ENCODE results near the gene SYNDIG1. TPM values are rescaled to one million over a fixed set of nuclear protein-coding genes. Genes with fewer than 3 reads are reported as not detected.

Gene SYNDIG1
- total RNA-seq, 6 donors from 2014 or later: 0.30 to 0.37 (median 0.34) TPM; not detected in 3

DNA sequence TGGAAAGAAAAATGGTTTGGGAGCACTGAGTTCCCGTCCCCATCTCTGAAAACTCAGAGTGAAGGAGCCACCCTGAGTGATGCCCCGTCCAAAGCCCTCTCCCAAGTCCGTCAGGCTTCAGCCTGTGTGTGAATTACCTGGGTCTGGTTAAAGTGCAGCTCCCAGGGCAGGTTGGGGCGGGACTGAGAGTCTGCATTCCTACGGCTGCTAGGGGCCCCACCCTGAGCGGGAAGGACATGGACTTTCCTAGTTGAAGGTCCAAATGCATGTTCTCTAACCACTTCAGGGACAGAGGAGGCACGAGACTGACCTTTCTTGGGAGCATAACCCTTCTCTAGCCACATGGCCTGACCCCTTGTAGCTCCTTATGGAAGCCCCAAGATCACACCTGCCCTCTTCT, 97.2 kb downstream of the SYNDIG1 start:
- Histone ChIP-seq H3K27me3 (no peaks in the 10 kb centered on the region), H3K36me3 (no peaks in the 10 kb centered on the region), H3K27ac (no peak overlapping the region), H3K4me1 (no peaks in the 10 kb centered on the region), H3K9me3 (peaks cover 0 to 14% (median 6%) of the 10 kb centered on the region in 4 donors), H3K4me3 (no peak overlapping the region)
- no peak for TF ChIP-seq EP300 (IDR thresholded peaks at IDR 0.05)
- TF ChIP-seq POLR2AphosphoS5 (IDR thresholded peaks at IDR 0.05): no peak
- TF ChIP-seq POLR2A (IDR thresholded peaks at IDR 0.05): no peak
- TF ChIP-seq, protein P1, sequence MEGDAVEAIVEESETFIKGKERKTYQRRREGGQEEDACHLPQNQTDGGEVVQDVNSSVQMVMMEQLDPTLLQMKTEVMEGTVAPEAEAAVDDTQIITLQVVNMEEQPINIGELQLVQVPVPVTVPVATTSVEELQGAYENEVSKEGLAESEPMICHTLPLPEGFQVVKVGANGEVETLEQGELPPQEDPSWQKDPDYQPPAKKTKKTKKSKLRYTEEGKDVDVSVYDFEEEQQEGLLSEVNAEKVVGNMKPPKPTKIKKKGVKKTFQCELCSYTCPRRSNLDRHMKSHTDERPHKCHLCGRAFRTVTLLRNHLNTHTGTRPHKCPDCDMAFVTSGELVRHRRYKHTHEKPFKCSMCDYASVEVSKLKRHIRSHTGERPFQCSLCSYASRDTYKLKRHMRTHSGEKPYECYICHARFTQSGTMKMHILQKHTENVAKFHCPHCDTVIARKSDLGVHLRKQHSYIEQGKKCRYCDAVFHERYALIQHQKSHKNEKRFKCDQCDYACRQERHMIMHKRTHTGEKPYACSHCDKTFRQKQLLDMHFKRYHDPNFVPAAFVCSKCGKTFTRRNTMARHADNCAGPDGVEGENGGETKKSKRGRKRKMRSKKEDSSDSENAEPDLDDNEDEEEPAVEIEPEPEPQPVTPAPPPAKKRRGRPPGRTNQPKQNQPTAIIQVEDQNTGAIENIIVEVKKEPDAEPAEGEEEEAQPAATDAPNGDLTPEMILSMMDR (IDR thresholded peaks at IDR 0.05): no peak
- ATAC-seq (ENCODE audit: low FRiP score in 2 of 2) (no peak), DNase-seq (no peak)
- WGBS, 2 donors: 80 to 83% methylated on average over 3 to 7 of the region's 7 CpGs

DNA sequence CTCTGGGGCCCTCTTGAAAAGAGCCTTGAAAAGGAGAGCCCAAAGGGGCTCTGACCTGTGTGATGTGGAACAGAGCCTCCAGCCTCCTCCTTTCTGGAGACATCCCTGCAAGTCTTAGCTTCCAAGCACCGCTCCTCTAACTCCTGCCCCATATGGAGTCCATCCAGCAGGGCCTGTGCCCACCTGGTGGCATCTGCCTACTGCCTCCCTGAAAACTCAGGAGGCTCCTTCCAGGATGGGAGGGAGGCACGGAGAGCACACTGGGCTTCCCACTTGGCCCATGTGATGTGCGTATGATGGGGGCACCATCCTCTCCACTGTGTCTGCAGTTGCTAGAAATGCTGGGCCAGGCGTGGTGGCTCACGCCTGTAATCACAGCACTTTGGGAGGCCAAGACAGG, 98.1 kb downstream of the SYNDIG1 start:
- DNase-seq (no peak), ATAC-seq (ENCODE audit: low FRiP score in 2 of 2) (no peak)
- TF ChIP-seq POLR2AphosphoS5 (IDR thresholded peaks at IDR 0.05) (no peak), POLR2A (IDR thresholded peaks at IDR 0.05) (no peak), EP300 (IDR thresholded peaks at IDR 0.05) (no peak)
- TF ChIP-seq, protein P1 (IDR thresholded peaks at IDR 0.05): no peak
- Histone ChIP-seq H3K27me3 (no peaks in the 10 kb centered on the region), H3K36me3 (no peaks in the 10 kb centered on the region), H3K9me3 (peaks cover 0 to 14% (median 6%) of the 10 kb centered on the region in 4 donors), H3K27ac (no peak overlapping the region), H3K4me1 (no peaks in the 10 kb centered on the region), H3K4me3 (no peak overlapping the region)
- WGBS, 2 donors: 91 to 96% methylated on average over 4 of the region's 5 CpGs

DNA sequence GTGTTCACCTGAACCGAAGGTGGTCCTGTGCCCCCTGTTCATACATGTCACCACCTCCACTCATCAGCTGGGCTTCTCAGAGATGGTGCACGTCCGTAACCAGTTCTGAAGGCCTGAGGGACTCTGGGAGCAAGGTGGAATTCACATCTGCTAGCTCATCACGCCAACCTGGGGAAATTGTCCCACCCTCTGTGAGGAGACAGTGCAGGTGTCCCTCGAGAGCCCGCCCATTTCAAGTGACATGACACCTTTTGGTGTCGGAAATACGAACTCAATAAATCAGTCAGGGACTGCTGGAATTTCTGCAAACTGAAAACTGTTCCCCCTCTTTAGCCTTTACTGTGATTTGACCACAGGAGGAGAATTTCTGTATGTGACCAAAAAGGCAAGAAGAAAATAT, 99.4 kb downstream of the SYNDIG1 start:
- 83 to 86% methylated on average over 8 of the region's 8 CpGs for WGBS, 2 donors
- ATAC-seq (ENCODE audit: low FRiP score in 2 of 2): no peak
- no peak for DNase-seq
- peaks cover 0 to under 1% (median 0%) of the 10 kb centered on the region in 4 donors for H3K9me3 ChIP-seq
- no peak overlapping the region for H3K4me3 ChIP-seq
- H3K4me1 ChIP-seq: no peaks in the 10 kb centered on the region
- no peak for TF ChIP-seq EP300 (IDR thresholded peaks at IDR 0.05)
- TF ChIP-seq POLR2AphosphoS5 (IDR thresholded peaks at IDR 0.05): no peak
- TF ChIP-seq, protein P1 (IDR thresholded peaks at IDR 0.05): no peak
- TF ChIP-seq POLR2A (IDR thresholded peaks at IDR 0.05): no peak
- no peaks in the 10 kb centered on the region for H3K27me3 ChIP-seq
- H3K36me3 ChIP-seq: no peaks in the 10 kb centered on the region
- no peak overlapping the region for H3K27ac ChIP-seq

DNA sequence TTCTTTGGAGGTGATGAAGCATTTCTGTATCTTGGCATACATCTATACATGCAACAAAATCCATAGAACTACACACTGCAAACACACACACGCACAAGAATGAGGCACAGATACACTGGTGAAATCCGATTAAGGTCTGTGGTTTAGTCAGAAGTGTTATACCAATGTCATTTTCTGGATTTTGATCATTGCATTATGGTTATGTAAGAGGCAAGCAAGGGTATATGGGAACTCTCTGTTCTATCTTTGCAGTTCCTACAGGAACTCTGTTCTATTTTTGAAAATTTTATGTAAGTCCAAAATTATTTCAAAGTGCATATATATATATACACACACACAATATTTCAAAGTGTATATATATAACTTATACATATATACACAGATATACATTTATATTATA, 101.7 kb downstream of the SYNDIG1 start:
- H3K9me3 ChIP-seq: no peaks in the 10 kb centered on the region
- H3K4me1 ChIP-seq: no peaks in the 10 kb centered on the region
- no peak overlapping the region for H3K4me3 ChIP-seq
- 74 to 95% methylated on average over 2 of the region's 2 CpGs for WGBS, 2 donors
- ATAC-seq (ENCODE audit: low FRiP score in 2 of 2) (no peak), DNase-seq (no peak)
- TF ChIP-seq POLR2A (IDR thresholded peaks at IDR 0.05): no peak
- TF ChIP-seq POLR2AphosphoS5 (IDR thresholded peaks at IDR 0.05): no peak
- TF ChIP-seq, protein P1 (IDR thresholded peaks at IDR 0.05): no peak
- TF ChIP-seq EP300 (IDR thresholded peaks at IDR 0.05): no peak
- H3K27me3 ChIP-seq: no peaks in the 10 kb centered on the region
- H3K27ac ChIP-seq: no peak overlapping the region
- no peaks in the 10 kb centered on the region for H3K36me3 ChIP-seq

DNA sequence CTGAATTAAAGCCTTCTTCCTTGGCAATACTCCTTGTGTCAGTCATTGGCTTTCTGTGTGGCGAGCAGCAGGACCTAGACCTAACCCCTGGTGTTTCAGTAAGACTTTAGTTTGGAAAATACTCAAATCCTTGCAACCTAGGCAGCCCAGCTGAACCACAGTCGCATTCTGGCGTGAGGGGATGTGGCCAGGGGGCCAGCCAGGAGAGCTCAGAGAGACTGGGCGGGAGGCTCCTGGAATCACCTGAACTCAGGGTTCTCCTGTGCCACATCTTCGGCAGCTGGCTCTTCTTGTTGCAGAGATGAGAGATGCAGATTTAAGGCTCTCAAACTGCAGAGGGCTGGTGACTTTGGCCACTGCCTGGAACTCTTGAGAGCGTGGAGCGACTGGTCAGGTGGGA, 102.7 kb downstream of the SYNDIG1 start:
- 87 to 93% methylated on average over 3 to 7 of the region's 7 CpGs for WGBS, 2 donors

More for the DNA sequence above, 102.7 kb downstream of the SYNDIG1 start:
- H3K4me1 ChIP-seq: no peaks in the 10 kb centered on the region
- ATAC-seq (ENCODE audit: low FRiP score in 2 of 2) (no peak), DNase-seq (no peak)
- H3K27ac ChIP-seq: no peak overlapping the region
- TF ChIP-seq, protein P1 (IDR thresholded peaks at IDR 0.05): no peak
- no peak for TF ChIP-seq POLR2AphosphoS5 (IDR thresholded peaks at IDR 0.05)
- no peak for TF ChIP-seq POLR2A (IDR thresholded peaks at IDR 0.05)
- no peak overlapping the region for H3K4me3 ChIP-seq
- H3K9me3 ChIP-seq: no peaks in the 10 kb centered on the region
- H3K27me3 ChIP-seq: no peaks in the 10 kb centered on the region
- H3K36me3 ChIP-seq: no peaks in the 10 kb centered on the region
